ENCODE data around the gene PDE4C.
A peak's percentile ranks its signal among the peaks of the same experiment; 100 is the strongest.

PDE4C gene

DNA sequence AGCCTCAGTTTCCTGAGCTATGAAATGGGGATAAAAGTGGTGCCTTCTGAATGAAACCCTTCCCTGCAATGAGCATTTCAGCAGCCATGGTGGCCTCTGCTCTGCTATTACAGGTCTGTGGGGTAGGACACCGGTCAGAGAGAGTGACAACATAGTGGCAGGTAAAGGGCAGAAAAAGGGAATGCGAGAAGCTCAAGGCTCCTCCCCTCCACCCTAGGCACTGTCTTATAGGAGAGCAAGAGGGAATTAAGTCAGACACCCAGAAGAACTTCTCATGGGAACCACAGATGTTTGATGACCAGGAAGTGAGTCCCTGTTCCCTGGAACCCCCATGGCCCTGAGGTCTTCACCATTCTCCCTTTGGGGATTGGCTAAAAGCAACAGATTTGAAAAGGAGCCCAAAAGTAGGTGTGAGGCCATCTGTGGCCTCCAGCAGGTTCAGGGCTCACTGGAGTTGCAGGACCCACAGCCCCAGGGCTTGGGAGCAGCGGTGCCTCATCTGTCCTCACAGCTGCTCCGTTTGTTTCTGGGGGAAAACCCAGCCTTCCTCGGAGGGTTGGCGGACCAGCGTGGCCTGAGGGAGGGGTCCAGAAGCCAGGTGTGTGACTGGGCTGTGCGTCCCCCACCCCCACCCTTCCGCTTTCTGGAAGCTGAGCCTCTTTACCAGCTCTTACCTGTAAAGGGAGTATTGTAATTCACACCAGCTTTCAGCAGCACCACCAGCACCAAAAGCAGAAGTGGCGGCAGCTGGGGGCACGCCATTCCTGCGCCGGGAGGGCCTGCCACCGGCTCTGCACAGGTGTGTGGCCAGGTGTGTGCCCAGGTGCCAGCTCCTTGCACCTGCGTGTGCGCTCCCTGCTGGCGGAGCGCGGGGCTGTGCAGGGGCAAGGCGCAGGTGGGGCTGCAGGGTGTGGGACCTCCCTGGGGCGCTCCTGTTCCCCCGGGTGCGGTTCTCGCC is 28.6 kb upstream of the PDE4C start:
- no peak for DNase-seq

DNA sequence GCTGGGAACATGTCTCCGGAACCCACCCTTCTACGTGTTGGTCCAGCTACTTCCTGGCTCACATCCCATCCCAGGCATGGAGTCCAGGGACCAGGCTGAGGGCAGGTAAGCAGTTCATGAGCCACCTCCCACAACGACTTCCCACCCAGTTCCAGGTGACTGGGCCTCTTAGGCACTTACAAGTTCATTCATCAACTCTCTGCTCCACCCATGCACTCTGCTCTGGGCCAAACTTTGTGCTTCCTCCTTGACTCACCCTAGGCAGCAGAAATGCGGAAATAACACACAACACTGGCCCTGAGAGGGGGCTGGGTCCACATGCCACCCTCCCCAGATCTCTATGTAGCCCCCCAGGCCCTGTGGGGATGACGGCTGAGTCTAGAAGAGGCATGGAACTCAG is 27.5 kb upstream of the PDE4C start:
- no peak for DNase-seq

DNA sequence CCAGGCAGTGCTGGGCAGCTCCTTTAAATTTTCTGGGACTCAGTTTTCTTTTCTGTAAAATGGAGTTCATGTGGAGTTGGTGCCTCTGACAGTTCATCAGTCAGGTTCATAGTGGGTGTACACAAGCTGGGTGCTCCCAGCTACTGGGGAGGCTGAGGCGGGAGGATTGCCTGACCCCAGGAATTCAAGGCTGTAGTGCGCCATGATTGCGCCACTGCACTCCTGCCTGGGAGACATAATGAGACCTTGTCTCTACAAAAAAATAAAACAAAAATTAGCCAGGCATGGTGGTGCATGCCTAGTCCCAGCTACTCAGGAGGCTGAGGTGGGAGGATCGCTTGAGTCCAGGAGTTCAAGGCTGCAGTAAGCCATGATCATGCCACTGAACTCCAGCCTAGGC is 26.9 kb upstream of the PDE4C start:
- DNase-seq: no peak

DNA sequence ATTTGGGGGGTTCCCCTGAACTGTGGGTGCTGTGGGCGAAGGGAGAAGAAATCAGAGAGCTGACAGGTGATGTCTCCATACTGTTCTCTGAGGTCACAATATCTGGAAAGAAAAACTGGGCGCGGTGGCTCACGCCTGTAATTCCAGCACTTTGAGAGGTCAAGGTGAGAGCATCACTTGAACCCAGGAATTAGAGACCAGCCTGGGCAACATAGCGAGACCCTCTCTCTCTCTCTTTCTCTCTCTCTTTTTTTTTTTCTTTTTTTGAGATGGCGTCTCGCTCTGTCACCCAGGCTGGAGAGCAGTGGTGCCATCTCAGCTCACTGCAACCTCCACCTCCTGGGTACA is 26.1 kb upstream of the PDE4C start:
- no peak for DNase-seq

DNA sequence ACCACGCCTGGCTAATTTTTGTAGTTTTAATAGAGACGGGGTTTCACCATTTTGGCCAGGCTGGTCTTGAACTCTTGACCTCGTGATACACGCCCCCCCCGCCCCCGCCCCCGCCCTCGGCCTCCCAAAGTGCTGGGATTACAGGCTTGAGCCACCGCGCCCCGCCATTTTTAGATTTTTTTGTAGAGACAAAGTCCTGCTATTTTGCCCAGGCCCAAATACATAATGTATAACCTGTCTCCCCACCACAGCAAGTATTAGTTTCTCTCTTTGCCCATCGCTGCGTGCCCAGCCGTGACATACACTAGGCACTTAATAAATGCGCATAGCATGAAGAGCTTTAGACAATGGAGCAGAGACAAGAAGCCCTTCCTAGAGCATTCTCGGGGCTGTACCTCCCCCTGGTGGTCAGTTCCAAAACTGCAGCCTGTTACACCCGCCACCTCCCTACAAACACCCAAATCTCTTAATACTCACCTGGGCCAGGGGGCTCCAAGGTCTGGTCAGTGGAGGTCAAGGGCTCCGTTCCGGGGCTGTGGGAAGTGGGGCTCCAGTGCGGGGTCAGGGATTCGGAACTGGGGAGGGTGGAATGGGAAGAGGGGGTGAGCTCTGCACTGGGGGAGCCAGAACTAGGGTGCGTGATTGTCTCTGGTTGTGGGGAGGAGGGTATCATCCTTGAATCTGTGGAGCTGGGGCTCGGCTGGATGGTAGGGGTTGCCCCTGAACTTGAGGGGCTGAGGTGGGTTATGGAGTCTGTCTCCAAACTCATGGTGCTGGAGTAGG is 25.5 kb upstream of the PDE4C start:
- DNase-seq: no peak

- DNase-seq: no peak
Observed at GRCh38 chr19:18249834-18250233, 23.6 kb upstream of the PDE4C start.

DNA sequence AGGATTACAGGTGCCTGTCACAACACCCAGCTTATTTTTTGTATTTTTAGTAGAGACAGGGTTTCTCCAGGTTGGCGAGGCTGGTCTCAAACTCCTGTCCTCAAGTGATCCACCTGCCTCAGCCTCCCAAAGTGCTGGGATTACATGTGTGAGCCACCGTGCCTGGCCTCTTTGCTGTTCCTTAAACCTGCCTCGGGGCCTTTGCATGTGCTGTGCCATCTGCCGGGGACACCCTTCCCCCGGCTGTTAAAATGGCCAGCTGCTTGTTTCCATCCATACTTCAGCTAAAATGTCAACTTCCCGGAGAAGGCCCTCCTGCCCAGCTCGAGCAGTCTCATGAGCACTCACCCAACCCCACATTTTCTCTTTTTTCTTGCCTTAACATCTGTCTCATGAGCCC is 19.1 kb upstream of the PDE4C start:
- DNase-seq: no peak

DNA sequence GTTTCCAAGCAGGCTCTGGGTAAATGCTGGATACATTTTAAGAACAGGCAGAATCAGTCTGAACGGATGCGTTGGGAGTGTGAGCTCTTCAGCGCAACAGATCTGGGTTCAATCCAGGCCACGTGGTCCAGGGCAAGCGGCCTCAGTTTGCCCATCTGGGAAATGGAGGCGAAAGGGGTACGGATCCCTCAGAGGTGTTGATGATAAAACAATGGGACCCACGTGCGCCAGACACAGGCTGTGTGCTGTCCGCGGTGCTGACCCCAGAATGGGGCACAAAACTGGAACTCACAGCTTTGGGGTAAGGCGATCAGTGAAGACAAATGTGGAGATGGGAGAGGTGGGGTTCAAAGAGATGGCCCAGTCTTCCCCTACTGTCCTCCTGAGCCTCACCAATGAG is 13.1 kb upstream of the PDE4C start:
- no peak for DNase-seq

DNA sequence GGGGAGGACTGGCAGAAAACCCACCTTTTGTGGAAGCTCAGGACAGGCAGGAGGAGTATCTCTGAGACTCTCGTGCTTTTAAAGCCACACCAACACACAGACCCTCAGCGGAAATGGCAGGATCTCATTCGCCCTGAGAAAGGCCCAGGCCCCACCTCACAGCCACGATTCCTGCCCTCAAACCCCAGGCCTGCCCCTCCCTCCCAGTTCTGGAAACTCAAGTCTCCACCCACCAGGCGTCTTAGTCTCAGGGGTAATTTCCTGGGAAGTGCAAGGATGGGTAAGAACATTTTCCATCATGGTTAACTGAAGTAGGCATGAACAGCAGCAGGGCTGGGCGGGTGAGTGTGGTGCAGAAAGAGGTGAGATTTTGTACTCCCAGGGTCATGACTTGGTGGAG is 8.0 kb upstream of the PDE4C start:
- DNase-seq: no peak

DNA sequence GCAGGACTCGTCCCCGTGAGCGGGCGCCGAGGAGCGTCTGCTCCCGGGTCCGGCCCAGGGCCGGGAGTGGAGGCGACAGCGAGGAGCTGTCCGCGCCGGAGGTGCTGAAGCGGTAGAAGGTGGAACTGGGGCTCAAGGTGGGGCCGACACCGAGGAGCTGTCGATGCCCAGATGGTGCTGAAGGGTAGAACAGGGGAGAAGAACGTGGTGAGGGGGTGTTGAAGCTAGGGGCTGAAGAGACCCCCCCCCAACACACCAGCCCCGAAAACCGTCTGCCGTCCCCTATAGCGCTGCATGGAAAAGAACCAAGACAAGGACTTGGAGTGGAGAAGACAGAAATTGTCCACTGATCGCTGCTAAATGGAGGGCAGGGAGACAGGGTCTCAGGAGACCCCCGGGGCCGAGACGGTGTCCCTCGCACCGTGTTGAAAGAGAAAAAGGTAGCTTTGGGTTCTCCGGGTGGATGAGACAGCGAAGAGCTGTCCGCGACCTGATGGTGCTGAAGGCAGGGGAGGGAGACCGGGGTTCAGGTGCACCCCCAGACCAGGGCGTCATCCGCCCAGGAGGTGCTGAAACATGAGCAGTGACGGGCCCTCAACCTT is 7.1 kb upstream of the PDE4C start:
- no peak for DNase-seq

- peak; percentile 44 for DNase-seq
Observed at GRCh38 chr19:18232540-18233223, 6.4 kb upstream of the PDE4C start.

GRCh38 chr19:18231775-18232174 is 5.5 kb upstream of the PDE4C start:
- DNase-seq: no peak

DNA sequence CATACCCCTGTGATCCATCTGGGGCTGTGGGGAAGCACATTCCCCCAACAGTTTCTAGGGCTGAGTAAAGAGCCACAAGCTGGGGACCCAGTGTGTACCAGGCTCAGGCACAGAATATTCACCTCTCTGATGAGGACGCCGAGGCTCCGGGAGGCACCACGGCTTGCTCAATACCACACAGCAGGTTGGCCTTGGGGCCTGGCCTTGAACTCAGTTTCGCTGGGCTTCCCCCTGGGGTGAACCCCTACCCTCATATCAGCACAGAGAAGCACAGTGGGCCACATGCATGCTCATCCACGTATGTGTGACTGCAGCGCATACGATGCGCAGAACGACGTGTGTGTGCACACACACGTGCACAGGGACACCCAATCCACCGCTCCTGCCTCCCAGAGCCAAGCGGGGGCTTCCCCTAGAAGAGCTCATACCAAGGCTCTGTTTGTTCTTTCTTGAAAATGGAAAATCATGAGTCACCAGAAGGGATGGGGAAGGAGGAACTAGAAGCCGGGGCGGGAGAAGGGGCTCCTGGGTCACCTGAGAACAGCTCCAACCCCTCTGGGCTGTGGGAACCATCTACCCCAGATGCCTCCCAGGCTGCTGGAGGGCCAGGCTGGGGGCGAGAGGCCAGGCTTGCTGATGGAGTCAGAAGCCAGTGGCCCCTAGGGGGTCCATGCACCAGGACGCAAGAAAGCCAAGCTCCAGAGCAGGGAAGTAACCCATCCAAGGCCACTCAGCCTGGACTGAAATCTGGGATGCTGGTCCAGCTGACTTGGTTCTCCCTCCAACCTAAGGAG is 4.9 kb upstream of the PDE4C start:
- DNase-seq: no peak

DNA sequence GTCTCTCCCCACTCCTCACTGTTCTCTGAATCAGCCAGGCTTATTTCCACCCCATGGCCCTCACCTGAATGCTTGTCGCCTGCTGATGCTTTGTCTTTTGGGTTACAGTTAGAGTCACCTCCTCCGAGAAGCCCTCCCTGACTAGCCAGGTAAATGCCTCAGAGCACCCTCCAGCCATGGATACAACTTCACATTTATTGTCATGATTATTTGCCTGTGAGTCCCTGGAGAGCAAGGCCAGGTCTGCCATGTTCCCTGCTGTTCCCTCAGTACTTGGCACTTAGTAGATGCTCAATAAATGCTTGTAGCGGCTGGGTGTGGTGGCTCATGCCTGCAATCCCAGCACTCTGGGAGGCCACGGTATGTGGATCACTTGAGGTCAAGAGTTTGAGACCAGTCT is 3.7 kb upstream of the PDE4C start:
- DNase-seq: no peak

DNA sequence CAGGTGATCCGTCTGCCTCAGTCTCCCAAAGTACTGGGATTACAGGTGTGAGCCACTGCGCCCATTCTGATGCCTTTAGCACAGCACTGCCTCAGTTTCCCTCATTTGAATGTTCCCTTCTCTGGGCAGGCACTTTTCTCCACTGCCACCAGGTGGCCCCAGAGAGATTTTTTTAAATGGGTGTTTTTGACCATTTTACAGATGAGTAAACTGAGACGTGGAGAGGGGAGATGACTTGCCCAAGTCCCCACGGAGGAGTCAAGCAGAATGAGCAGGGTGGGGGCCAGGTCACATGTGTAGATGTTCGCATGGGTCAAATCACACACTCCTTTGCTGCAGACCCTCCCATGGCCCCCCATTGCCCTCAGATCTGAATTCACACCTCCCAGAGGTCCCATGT is 3.2 kb upstream of the PDE4C start:
- DNase-seq: no peak

GRCh38 chr19:18227781-18228271 is 1.6 kb upstream of the PDE4C start:
- DNase-seq: no peak

GRCh38 chr19:18226956-18227780 is 930 bp upstream of the PDE4C start:
- no peak for DNase-seq

DNA sequence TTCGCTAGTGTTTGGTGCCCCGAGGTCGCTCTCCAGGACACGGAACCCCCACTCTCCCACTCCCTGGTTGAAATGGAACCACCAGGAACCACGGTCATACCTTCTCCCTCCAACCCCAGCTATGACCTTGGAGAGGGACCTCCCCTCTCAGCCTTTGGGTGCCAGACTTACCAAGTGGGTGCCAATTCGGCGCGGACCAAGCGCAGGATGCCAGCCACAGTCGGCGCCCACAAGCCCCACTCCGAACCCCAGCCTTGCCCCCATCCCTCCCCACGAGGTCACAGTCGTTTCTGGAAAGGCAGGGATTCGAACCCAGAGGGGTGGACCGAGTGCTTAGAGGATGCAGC is 910 bp downstream of the PDE4C start:
- DNase-seq: no peak

GRCh38 chr19:18224525-18225354 is 1.5 kb downstream of the PDE4C start:
- peak; percentile 52 for DNase-seq

- DNase-seq: no peak
Observed at GRCh38 chr19:18223860-18224524, 2.2 kb downstream of the PDE4C start.

Data from SHP77 treated with DMSO at 0.1 percent for 48 hours (cell line).